GM12891 (cell line): ENCODE results near the gene FOXK1.

Experiments
- POLR2A ChIP-seq: IDR thresholded peaks from 2 replicates; pipeline ENCODE4 v1.6.1; 2011; ENCODE audit warnings: low read depth, low read length, control low read depth
- POLR2AphosphoS5 ChIP-seq: IDR thresholded peaks from 2 replicates; pipeline ENCODE4 v1.6.1; 2011; ENCODE audit warnings: low read depth, low read length, control low read depth
- POU2F2 ChIP-seq: IDR thresholded peaks from 2 replicates; pipeline ENCODE4 v1.6.1; 2011; ENCODE audit warnings: low read depth, mild to moderate bottlenecking, control low read depth, low read length, moderate library complexity
- TAF1 ChIP-seq: IDR thresholded peaks from 2 replicates; pipeline ENCODE4 v1.6.1; 2011; ENCODE audit warnings: low read depth, low read length, control low read depth

- TF ChIP-seq POLR2AphosphoS5 (no peak), POLR2A (no peak), TAF1 (no peak), POU2F2 (no peak)
These were observed 101.2 kb downstream of the FOXK1 start for GRCh38 chr7:4783292-4783652.
